HS-27A (cell line): ENCODE data around the gene SPOP.
A peak's percentile ranks its signal among the peaks of the same experiment; 100 is the strongest.
"Not testable (repeated sequence)": the region's sequence is repeated elsewhere in the genome, so short reads cannot be mapped to it uniquely, and the experiment has no call there.

Experiments used
- DNase-seq: peaks from one replicate; pipeline ENCODE4 v3.0.0-alpha.2; 2012; ENCODE audit warnings: low read depth, missing footprints

Gene SPOP

DNA sequence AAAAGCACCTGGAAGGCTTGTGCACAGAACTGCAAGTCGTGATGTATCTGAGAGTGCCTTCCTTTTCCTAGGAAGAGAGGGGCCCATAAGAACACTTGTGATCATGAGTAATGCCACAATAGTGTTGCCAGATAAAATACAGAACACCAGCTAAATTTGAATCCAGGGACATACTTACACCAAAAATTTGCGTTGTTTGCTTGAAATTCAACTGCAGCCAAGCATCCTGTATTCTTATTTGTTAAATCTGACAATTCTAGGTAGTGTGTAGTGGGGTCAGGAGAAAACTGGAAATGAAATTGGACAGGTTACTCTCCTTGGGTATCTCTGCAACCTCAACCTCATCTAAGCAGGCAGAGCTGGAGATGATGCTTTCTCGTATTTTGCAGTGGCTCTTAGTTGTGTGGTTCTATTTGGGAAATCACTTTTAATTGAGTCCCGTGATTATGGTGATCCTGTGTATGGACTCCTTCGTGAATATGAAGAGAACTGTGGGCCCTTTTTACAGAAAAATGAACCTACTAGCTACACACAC lies 17.9 kb upstream of the SPOP start:
- DNase-seq, result no peak

DNA sequence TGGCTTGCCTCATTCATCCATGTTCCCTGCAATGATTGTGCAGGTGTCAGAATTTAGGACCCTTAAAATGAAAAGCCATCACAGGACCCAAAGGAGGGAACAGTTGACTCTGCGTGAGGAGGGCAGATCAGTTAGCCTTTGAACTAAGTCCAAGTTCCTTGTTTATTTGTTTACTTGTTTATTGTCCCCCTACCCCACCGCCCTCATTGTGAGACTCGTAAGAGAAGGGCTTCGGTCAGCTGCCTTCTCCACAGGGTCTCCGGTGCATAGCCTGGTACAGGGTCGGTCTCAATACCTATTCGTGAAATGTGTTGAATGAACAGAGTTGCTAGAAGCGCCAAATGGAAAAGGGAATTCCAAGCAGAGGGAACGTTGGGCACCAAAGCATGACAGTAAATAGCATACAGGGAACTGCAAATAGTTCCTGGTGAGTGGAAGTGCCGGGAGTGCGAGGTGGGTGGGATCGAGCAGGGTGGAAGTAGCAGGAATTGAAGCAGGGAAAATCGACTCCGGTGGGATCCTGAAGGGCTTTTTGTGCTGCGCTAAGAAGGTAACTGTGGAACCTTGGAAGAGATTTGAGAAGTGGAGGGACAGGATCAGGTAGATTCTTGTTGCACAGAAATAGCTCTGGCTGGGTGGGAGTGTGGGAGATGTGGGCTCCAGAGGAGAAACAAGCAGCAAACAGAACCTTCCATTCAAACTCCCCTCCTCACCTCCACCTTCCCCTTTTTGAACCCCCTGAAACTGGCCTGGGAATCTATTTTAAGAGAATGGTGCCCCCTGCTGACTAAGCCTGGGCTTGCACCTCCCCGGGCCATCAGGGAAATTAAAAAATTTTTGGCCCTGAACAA lies 17.2 kb upstream of the SPOP start:
- no peak for DNase-seq

DNA sequence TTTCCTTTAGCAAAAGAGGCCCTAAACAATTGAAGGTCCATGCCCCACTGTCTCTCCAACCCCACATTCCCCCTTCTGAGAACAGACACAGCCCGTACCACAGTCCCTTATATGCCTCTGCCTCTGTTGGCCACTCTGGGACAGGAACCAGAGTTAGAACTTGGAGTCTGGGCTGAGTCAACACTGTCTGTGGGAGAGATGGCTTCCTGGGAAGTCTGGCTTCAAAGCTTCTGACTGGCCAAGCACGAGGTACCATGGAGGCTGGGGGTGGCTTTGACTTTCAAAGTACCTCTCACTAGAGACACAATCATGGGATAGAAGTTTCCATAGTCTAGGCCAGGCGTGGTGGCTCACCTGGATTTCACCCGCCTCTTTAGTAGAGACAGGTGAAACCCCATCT lies 14.9 kb upstream of the SPOP start:
- DNase-seq, result no peak

DNA sequence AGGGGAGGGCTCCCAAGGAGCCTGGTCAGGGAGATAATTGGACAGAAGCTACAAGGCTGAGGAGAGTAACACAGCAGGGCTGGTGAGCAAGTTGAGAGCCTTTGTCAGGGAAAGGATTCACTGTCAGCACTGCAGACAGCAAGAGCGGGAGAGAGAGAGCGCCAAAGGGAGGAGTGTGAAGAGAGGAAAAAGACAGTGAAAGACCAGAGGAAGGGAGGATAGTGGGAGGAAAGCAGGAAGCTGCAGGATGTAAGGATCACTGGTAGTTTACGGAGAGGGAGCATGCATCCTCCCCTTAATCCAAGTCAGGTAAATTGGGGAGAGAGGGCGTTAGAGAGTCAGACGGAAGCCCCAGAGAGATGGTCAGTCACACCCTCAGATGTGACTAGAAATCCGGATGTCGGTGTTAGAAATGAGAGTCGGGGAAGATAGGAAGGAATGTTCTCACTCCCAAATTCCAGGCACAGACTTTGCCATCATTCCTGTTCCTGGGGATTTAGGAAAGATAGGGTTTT lies 13.8 kb upstream of the SPOP start:
- DNase-seq, result no peak

DNA sequence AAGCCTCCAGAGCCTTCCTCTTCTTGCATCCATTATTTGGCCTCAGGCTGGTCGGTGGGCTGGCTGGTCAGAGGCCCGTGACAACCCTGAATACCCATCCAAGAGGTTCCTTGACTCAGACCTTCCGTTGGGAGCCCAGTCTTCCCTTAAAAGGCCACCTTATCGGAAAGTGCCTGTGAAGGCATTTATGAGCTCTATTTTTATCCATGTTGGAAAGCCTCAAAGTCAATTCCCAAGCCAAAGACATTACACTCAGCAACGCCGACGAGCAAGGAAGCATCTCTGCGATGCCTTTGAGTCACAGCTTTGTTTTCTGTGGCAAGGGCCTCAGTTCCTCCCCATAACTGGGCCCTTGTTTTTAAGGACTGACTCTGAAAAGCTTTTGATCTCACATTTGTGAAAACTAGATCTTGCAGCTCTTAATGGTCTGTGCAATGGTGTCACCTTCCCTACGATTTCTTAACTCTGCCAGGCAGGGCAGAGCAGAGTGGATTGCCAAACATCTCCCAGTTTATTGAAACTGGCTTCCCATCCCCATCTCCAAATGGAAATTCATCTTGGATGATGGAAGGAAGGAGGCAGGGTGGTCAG lies 13.3 kb upstream of the SPOP start:
- no peak for DNase-seq

DNA sequence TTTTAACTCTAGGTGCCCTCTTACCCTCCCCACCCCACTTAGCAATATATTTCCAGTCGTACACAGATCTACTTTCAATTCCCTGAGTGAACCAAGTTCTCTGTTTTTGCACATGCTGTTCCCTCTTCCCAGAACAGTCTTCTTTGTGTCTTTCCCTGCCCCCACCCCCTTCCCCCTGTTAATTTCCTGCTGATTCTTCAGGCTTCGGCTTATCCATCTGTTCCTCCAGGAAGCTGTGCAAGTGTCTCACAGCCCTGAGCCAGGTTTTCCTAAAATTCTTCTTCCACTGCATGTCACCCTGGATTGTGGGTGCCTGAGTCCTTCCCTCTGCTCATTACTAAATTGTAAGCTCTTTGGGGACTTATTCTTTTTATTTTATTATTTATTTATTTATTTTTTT lies 12.4 kb upstream of the SPOP start:
- DNase-seq, result no peak

DNA sequence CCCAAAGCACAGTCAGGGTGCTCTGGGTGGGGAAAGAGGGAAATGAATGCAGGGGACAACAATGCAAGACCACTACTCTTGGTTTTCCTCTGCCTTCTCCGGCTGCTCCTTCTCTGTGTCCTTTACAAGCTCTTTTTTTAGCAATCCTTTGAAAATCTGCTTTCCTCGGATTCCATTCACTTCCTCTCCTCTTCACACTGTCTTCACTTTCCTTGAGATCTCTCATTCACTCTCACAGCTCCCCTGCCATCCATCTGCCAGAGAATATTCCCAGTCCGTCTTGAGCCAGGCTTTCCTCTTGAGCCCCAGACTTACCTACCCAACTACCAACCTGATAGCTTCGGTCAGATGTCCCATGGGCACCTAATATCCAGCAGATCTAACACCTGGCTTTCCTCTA lies 11.0 kb upstream of the SPOP start:
- no peak for DNase-seq

DNA sequence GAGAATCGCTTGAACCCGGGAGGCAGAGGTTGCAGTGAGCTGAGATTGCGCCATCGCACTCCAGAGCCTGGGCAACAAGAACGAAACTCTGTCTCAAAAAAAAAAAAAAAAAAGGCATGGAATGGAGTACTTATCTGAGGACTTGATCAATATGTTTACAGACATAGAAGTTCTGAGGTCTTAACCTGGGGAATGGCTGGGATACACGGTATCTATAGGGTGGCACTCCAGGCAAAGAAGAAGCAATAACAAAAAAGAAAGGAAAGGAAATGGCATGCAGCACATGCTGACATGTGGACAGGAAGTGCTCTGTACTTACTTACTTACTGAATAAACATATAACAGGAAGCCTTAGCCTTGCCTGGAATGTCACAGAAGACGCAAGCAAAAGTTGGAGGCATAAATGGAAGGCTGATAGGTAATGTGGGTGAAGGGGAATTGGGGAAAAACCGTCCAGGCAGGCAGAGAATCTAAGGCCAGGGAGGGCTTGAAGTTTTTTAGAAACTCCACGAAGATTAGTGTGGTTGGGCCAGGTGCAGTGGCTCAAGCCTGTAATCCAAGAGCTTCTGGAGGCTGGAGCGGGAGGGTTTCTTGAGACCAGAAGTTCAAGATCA lies 10.1 kb upstream of the SPOP start:
- DNase-seq, result no peak

DNA sequence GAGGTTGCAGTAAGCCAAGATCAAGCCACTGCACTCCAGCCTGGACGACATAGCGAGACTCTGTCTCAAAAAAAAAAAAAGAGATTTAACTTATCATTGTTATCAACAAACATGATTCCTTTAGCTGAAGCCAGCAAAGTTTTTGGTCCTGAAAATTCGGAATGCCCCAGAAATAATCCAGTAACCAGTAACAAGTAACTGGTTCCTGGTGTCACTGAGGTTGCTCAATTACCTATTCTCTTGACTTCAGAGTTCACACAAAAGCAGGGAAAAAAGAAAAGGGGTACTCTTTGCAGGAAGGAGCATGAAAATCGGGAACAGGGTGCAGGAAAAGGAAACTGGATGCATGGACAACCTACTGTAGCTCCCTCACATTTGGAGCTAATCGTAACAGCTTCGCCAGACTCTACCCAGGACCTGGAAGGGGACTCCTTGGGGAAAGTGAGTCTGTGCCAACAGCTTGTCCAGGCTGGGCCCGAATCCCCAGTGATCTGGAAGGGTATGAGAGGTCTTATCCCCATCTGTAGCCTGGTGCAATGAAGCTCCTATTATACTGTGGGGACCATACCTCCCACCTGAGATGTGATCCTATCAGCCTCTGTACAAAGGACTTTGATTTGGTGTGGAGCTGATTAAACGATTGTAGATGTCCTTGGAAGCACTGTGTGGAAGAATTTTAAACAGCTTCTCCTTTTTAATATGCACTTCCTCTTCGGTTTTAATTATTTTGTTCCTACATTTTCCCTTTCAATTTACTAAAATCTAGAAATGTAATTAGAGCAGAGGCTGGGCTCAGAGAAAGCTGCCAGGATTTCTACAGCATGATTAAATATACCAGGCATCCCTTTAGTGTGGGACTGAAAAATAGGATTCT lies 3.4 kb upstream of the SPOP start:
- no peak for DNase-seq

DNA sequence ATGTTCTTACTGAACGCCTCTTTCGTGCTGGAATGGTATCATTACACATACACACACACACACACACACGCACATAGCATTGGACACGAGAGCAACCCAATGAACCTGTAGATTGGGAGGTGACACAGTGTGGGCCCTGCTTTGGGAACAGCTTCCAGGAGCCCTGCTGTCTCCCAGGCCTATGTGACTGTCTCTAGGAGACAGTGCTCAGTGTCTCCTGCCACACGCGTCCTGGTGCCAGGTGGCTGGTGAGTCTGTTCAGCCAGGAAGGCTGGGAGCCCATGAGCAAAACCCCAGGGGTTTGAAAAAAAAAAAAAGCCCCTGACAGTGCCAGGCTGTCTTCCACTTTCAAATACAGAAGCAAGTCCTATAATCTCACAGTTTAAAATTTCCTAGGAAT lies 2.4 kb upstream of the SPOP start:
- DNase-seq, result no peak

DNA sequence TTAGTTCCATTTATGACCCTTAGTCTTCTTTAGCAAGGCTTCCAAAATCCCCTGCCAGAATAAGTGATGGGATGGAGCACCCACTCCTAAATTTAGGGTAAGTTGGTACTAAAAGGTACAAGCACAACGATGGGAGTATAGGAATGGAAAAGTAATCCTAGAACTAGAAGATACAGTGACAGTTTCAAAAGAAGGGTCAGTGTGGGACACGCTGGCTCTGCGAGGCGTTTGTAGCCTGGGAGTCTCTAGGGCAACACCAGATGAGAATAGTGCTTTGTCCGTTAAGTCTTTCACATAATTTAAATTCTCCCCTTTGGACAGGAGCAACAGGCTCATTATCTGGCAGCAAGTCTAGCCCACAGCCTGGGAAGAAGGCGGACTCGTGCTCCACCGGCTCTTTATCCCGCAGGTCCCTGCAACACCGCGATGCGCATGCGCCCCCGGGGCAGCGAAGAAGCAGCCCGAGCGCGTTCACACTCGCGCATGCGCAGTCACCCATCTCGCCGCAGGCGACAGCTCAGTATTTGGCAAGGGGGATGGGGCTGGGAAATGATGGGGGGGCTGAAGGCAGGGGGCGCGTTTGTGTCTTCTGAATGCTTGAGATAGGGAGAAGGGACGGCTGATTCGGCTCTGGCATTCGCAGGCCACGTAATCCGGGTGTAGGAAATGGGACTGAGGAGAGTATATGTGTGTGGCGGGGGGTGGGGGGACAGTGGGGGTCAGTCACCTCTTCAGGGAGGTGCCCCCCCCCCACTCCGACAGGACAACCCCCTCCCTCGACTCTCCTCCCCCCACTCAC lies 564 bp downstream of the SPOP start:
- peak; percentile 79 for DNase-seq

DNA sequence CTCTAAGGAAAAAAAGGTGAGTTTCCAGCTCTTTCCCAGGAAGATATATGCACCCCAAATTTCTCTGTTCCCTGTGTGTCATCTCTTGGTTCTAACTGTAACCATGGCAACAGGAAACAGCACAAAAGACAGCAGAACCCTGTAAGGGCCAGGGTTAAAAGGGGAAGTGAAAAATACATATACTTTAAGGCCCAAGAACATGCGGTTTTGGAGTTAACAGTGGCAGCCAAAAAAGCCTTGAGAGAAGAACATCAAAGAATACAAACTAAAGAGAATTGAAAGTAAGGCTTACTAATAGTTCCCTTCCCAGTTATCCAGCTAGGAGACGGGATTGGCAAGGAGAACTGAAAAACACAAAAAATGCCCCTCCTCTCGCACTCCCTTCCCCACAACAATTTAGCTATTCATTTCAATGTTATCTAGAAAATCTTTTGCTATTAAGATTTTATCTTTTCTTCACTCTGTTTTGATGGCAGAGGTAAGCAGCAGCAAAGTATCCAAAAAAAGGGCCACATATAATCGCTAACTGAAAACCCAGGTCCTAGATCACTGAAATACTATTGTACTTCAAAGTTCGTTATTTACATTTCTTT lies 1.5 kb downstream of the SPOP start:
- DNase-seq, result no peak

DNA sequence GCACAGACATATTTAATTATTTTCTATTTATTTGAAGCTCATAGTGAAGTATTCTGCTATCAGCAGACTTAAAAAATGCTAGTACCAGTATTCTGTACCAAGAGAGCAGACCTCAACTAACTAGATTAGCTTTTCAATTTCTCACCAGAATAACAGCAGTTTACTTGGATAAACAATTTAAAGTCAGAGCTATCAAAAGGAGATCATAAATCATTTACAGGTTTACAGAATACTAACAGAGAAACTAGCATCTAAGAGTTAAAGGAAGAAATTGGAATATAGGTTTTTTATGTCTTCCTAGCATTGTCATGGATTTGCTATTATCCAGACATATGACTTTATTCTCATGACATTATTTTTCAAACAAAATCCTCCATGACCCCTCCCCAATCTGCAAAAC lies 3.4 kb downstream of the SPOP start:
- no peak for DNase-seq

DNA sequence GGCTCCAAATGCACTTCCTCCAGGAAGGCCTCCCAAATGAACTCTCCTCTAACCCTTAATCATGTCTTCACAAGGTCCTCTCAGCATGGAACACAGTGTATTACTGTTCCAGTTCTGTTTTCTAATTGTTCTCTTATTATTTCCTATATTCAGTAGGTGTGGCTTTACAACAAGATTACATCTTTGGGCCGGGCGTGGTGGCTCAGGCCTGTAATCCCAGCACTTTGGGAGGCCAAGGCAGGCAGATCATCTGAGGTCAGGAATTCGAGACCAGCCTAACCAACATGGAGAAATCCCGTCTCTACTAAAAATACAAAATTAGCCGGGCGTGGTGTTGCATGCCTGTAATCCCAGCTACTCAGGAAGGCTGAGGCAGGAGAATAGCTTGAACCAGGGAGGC lies 4.2 kb downstream of the SPOP start:
- not testable (repeated sequence) for DNase-seq

DNA sequence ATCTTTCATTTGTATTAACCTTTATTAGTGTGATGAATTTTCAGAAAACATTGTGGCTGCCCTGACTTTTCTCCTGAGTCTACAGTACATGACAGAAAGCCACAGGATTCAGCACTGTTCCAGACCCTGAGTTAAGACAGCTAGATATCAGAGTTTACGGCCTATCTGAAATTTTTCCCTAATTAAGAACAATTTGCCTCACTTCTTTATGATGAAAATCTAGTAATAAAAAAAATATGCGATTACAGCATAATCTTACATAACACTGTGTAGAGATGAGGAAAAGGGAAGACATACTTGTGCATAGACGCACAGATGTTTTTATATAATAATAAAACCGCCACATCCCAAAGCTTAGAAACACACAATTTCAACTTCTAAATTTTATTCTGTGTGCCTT lies 7.3 kb downstream of the SPOP start:
- no peak for DNase-seq

DNA sequence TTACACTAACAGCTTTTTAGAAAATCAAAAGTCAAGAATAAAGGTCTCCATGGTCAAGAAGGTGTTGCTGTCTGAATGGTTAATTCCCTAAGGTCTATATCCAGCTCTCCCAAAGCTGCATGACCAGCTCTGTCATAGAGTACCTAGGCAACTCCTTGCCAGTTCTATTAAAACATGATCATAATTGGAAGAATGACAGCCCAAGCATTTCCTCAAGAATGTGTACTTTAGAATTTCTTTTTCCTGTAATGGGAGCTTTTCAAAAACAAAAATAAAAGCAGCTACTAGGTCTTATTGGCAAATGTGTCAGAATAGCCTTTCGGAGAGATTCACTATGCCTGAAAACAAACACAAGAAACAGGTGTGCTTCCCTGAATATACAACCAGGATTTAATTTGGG lies 7.9 kb downstream of the SPOP start:
- no peak for DNase-seq

DNA sequence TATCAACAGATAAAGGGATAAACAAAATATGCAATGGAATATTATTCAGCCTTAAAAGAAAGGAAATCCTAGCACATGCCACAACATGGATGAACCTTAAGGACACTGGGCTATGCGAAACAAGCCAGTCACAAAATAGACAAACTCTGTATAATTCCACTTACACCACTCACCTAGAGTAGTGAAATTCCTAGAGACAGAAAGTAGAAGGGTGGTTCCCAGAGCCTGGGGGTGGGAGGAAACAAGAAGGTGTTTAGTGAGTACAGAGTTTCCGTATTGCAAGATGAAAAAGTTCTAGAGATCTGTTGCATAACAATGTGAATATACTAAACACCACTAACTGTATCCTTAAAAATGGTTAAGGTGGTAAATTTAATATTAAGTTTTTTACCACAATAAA lies 10.0 kb downstream of the SPOP start:
- DNase-seq, result no peak

DNA sequence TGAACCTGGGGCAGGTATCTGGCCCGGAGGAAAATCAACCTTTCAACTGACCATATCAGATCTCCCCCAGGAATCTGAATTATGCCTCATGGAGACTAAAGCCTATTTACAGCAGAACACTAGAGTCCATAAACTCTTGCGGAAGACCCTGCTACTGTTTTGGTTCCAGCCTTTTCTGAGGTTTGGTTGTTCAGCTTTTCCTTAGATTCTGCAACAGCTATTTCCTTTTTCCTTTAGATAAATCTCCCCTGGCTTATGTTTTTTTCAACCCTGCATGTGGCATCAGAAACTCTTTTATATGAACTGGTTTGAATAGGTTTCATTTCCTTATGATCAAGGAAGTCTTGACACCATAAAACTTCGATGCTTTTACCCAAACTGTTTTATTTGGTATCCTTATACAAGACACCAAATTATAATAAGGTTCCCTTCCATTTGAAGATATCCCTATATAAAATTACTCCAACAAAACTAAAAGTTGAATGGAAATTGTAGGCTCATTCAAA lies 13.1 kb downstream of the SPOP start:
- no peak for DNase-seq

DNA sequence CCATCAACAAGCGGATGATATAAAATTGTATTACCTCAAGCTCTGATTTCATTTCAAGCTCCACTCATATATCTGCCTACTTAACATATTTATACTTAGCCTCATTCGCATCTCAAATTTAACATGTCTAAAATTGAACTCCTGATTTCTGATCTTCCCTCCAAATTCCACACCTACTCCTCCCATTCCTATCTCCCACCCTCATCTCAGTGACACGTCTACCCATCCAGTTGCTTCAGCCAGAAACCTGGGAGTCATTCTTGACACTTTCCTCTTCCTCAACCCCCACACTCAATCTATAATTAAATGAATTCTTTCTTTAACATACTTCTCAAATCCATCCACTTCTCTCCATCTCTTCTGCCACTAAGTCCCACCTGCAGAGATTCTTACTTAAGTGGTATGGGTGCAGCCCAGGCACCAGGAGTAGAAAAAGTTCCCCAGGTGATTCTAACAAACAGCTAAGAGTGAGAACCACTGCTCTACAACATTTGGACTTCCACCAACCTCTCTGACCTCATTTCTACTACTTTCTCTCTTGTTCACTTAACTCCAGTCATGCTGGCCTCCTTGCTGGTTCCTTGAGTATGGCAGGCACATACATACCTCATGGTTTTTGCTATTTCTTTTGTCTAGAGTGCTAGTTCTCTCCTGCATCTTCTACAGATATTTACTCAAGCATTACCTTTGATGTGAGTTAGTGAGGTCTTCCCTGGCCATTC lies 18.1 kb downstream of the SPOP start:
- DNase-seq, result no peak

DNA sequence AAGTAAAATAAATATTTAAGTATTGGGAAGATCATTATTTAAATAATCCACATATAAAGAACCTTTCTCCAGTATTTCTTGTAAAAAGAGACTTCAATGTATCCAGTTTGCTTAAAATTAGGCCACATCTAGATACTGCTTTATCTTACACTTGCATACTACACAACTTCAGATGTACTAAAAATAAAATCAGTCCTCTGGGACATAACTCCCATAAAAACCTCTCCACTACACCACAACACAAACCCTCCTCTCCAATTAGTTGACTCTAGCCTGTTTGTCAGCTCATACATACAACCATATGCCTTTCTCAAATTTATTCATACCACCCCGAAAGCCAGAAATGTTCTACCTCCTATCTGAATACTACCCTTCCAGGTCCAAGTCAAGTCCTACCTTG lies 21.6 kb downstream of the SPOP start:
- DNase-seq, result no peak
